IPS-18c (cell line): ENCODE results near the gene SPHKAP.
"Not testable (repeated sequence)": the region's sequence is repeated elsewhere in the genome, so short reads cannot be mapped to it uniquely, and the experiment has no call there.

Source experiments
- H3K4me3 ChIP-seq: 2 replicates; pipeline ENCODE4 v1.7.0; 2013; ENCODE audit warnings: low read depth, mild to moderate bottlenecking, low read length, moderate library complexity; ENCODE audit not compliant: insufficient read depth
- H3K9me3 ChIP-seq: one replicate; pipeline ENCODE4 v1.6.1; 2013; ENCODE audit warnings: mild to moderate bottlenecking, low read length, moderate library complexity; ENCODE audit not compliant: control insufficient read depth, insufficient read depth

Gene SPHKAP

DNA sequence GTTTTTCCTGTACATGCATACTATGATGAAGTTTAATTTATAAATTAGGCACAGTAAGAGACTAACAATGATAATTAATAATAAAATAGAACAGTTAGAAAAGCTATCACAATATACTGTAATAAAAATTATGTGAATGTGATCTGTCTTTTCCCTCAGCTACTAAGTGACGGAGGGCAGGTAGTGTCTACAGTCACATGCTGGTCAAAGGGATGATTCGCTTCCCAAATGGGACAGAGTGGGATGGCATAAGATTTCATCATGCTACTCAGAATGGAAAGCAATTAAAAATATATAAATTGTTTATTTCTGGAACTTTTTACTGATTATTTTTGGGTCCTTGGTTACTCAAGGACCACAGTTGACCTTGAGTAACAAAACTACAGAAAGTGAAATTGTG is 238.5 kb downstream of the SPHKAP start:
- H3K9me3 ChIP-seq = no peaks in the 10 kb centered on the region
- no peak overlapping the region for H3K4me3 ChIP-seq

GRCh38 chr2:227942021-227942420 is 239.5 kb downstream of the SPHKAP start:
- Histone ChIP-seq H3K9me3 (no peaks in the 10 kb centered on the region), H3K4me3 (no peak overlapping the region)

GRCh38 chr2:227939271-227940027 is 242.0 kb downstream of the SPHKAP start:
- H3K9me3 ChIP-seq = no peaks in the 10 kb centered on the region
- no peak overlapping the region for H3K4me3 ChIP-seq

- H3K4me3 ChIP-seq, H3K9me3 ChIP-seq: not testable (repeated sequence)
Observed at GRCh38 chr2:227936249-227936648, 245.2 kb downstream of the SPHKAP start.

- no peak overlapping the region for H3K4me3 ChIP-seq
- no peaks in the 10 kb centered on the region for H3K9me3 ChIP-seq
Observed at GRCh38 chr2:227933884-227934283, 247.6 kb downstream of the SPHKAP start.

GRCh38 chr2:227932403-227932802 is 249.1 kb downstream of the SPHKAP start:
- no peak overlapping the region for H3K4me3 ChIP-seq
- no peaks in the 10 kb centered on the region for H3K9me3 ChIP-seq

DNA sequence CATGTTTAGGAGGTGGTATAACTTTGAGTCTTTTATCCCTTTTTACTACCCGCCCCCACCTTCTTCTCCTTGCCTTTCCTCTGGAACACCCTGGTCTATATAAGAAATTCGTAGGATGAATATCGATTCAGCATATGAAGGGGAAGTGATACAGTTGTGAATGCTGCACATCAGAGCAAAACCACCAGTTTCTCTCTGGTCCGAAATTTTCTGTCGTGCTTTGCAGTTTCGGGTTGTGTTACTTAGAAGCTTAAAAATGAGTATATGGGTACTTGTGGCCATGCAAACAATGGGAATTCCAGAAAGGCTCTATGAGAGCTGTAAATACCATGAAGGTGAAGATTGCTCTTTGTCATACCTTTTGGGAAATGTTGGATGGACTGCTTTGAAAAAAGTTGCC is 249.5 kb downstream of the SPHKAP start:
- Histone ChIP-seq H3K4me3 (no peak overlapping the region), H3K9me3 (no peaks in the 10 kb centered on the region)
